Endothelial cell of umbilical vein (primary cell): ENCODE results near the gene PLA2G2E. TPM values are rescaled to one million over a fixed set of nuclear protein-coding genes. Genes with fewer than 3 reads are reported as not detected.

Experiments used
- BruUV-seq: library from RNA; stranded (reverse); fragments of 400-500 nt; replicated peaks from 2 replicates; lab custom pipeline; 2021; lab: Mats Ljungman, UMichigan
- CTCF ChIA-PET: fragments of 300-600, 350-600 bp; sonication (Branson Sonifier 250); formaldehyde crosslinking; loops from one replicate; lab custom pipeline; 2021; ENCODE audit warnings: antibody characterized with exemption, inconsistent platforms; lab: Charles Lee
- POLR2A ChIA-PET: fragments of 300-600, 350-600 bp; sonication (Branson Sonifier 250); formaldehyde crosslinking; loops from one replicate; lab custom pipeline; 2021; ENCODE audit warnings: antibody characterized with exemption, inconsistent platforms; lab: Charles Lee
- DNase-seq: peaks from one replicate; pipeline ENCODE4 v3.0.0-alpha.2; 2011; ENCODE audit warnings: low read depth, low spot score
- FAIRE-seq: peaks from 2 replicates; lab custom pipeline; 2011; peaks lifted over from hg19 to GRCh38; lab: Jason Lieb, UNC
- H2AFZ ChIP-seq: 2 replicates; pipeline ENCODE4 v1.6.0; 2012; ENCODE audit warnings: low read depth, low read length, control low read depth, inconsistent platforms
- H3K27ac ChIP-seq: 2 replicates; pipeline ENCODE4 v1.5.1; 2011; ENCODE audit warnings: low read depth, mild to moderate bottlenecking, control low read depth, low read length, moderate library complexity; ENCODE audit not compliant: insufficient read depth
- H3K27me3 ChIP-seq, 2 experiments: 2 replicates each; pipeline versions ENCODE4 v1.6.0 to v1.6.1; 2011; ENCODE audit warnings: low read length in 2 of 2, mixed read lengths in 1 of 2; ENCODE audit not compliant: control insufficient read depth in 2 of 2, insufficient read depth in 2 of 2
- H3K36me3 ChIP-seq, 2 experiments: 2 replicates in 1 of 2; 3 replicates in 1 of 2; pipeline ENCODE4 v1.5.1; 2011; ENCODE audit warnings: low read length in 2 of 2, mild to moderate bottlenecking in 1 of 2, moderate library complexity in 1 of 2; ENCODE audit not compliant: control insufficient read depth in 2 of 2, insufficient read depth in 2 of 2; ENCODE audit errors: extremely low read depth in 1 of 2
- H3K4me1 ChIP-seq: 3 replicates; pipeline ENCODE4 v1.5.1; 2011; ENCODE audit warnings: mild to moderate bottlenecking, low read length; ENCODE audit not compliant: control insufficient read depth, insufficient read depth; ENCODE audit errors: extremely low read depth
- H3K4me2 ChIP-seq: 2 replicates; pipeline ENCODE4 v1.6.1; 2011; ENCODE audit warnings: low read length, control low read depth, mixed read lengths; ENCODE audit not compliant: insufficient read depth
- H3K4me3 ChIP-seq, 3 experiments: fragments of 200-600 bp in 1 of 3; sonication (generic), shearing (Covaris generic) in 1 of 3; replicated peaks in 1 of 3; 2 replicates each; pipeline ENCODE4 v1.5.1; 2011 to 2016; ENCODE audit warnings: control low read depth in 3 of 3, low read length in 3 of 3, mild to moderate bottlenecking in 2 of 3, inconsistent platforms in 1 of 3, low read depth in 1 of 3, moderate library complexity in 1 of 3; ENCODE audit not compliant: insufficient read depth in 1 of 3
- H3K79me2 ChIP-seq: 2 replicates; pipeline ENCODE4 v1.6.0; 2012; ENCODE audit warnings: low read length, inconsistent platforms; ENCODE audit not compliant: control insufficient read depth, insufficient read depth
- H3K9ac ChIP-seq: replicated peaks from 2 replicates; pipeline ENCODE3; 2011; ENCODE audit warnings: low read length, control low read depth; ENCODE audit not compliant: insufficient read depth; ENCODE audit errors: extremely low read depth
- H3K9me1 ChIP-seq: replicated peaks from 3 replicates; pipeline ENCODE4 v1.6.0; 2011; ENCODE audit warnings: mild to moderate bottlenecking, low read length; ENCODE audit not compliant: control insufficient read depth, insufficient read depth; ENCODE audit errors: extremely low read depth
- H3K9me3 ChIP-seq: replicated peaks from 2 replicates; pipeline ENCODE4 v1.5.1; 2012; ENCODE audit warnings: low read length, inconsistent platforms; ENCODE audit not compliant: control insufficient read depth, insufficient read depth
- H4K20me1 ChIP-seq: replicated peaks from 2 replicates; pipeline ENCODE3; 2011; ENCODE audit warnings: mild to moderate bottlenecking, low read length; ENCODE audit not compliant: control insufficient read depth, insufficient read depth; ENCODE audit errors: extremely low read depth
- CTCF ChIP-seq, 2 donors: IDR thresholded peaks; 1 replicate in 1 of 2; 2 replicates in 1 of 2; pipeline ENCODE4 v1.5.1; 2011; ENCODE audit warnings: low read length in 2 of 2, mild to moderate bottlenecking in 2 of 2, moderate library complexity in 2 of 2, control low read depth in 1 of 2, inconsistent platforms in 1 of 2, low read depth in 1 of 2; ENCODE audit not compliant: insufficient read depth in 1 of 2; ENCODE audit errors: extremely low read depth in 1 of 2
- EZH2 ChIP-seq: IDR thresholded peaks from 2 replicates; pipeline ENCODE4 v1.6.1; 2012; ENCODE audit warnings: borderline replicate concordance, low read depth, mild to moderate bottlenecking, moderate library complexity, low read length, inconsistent platforms; ENCODE audit not compliant: severe bottlenecking
- FOS ChIP-seq: IDR thresholded peaks from 2 replicates; pipeline ENCODE4 v1.6.1; 2011; ENCODE audit warnings: mild to moderate bottlenecking, low read length, moderate library complexity, borderline replicate concordance; ENCODE audit not compliant: insufficient read depth
- GATA2 ChIP-seq: IDR thresholded peaks from 2 replicates; pipeline ENCODE4 v1.7.0; 2011; ENCODE audit warnings: low read depth, mild to moderate bottlenecking, moderate library complexity, mixed read lengths, low read length; ENCODE audit not compliant: insufficient read length, insufficient read depth
- JUN ChIP-seq: IDR thresholded peaks from 2 replicates; pipeline ENCODE4 v1.6.1; 2011; ENCODE audit warnings: borderline replicate concordance, low read depth; ENCODE audit not compliant: insufficient read length, insufficient read depth
- MAX ChIP-seq: IDR thresholded peaks from 2 replicates; pipeline ENCODE4 v1.6.1; 2011; ENCODE audit not compliant: insufficient read depth, insufficient read length
- MYC ChIP-seq: IDR thresholded peaks from one replicate; pipeline ENCODE4 v1.6.1; 2011; ENCODE audit warnings: mild to moderate bottlenecking, low read depth, low read length
- dilution Hi-C: fragments of 300-500 bp; cut with MboI; formaldehyde crosslinking; loops from one replicate; pipeline ENCODE4 v1.15.0; 2019; ENCODE audit warnings: low sequenced_read_pairs; ENCODE audit not compliant: extremely low pct_ligation_motif_present
- intact Hi-C: fragments of 100-400 bp; cut with micrococcal nuclease; formaldehyde crosslinking; loops from one replicate; pipeline ENCODE4 v1.10.0; 2022
- polyA plus RNA-seq, 4 experiments: library from polyadenylated mRNA; depleted of rRNA in 3 of 4; stranded (reverse) in 3 of 4; unstranded in 1 of 4; fragments of >200 nt; gene quantifications; 2 replicates each; pipeline versions ENCODE4 v1.2.1 to v1.2.3, GENCODE V29; 2011 to 2012; ENCODE audit warnings: missing spikeins in 1 of 4
- total RNA-seq: library from RNA; stranded (reverse); gene quantifications from 2 replicates; pipeline ENCODE4 v1.2.3, GENCODE V29; 2021

Gene PLA2G2E
- total and polyA plus RNA-seq, 2 donors (not counting 3 experiments of a cell fraction or from before 2014, with no cell fraction given) = not detected

GRCh38 chr1:19926296-19927129 lies 3.1 kb upstream of the PLA2G2E start:
- BruUV-seq = no TSS peak
- FAIRE-seq (peak; percentile 8), DNase-seq (peak; percentile 70)
- no peak overlapping the region for H3K27ac ChIP-seq
- H3K9me1 ChIP-seq = no peaks in the 10 kb centered on the region
- no peak overlapping the region for H2AFZ ChIP-seq
- H4K20me1 ChIP-seq = no peaks in the 10 kb centered on the region
- H3K9ac ChIP-seq = no peak overlapping the region
- CTCF ChIA-PET = interaction anchor here (1.4 kb wide), 2 partner anchors 9 to 269 kb away, joined by 4 to 5 read pairs; no protein-coding TSS in a partner anchor
- POLR2A ChIA-PET = no interaction called here
- H3K4me2 ChIP-seq = no peak overlapping the region
- intact Hi-C loops (no loop called here), dilution Hi-C loops (no loop called here)
- H3K4me3 ChIP-seq = no peak overlapping the region
- H3K9me3 ChIP-seq = peaks cover 3% of the 10 kb centered on the region
- H3K36me3 ChIP-seq = no peaks in the 10 kb centered on the region
- TF ChIP-seq MYC = no peak
- TF ChIP-seq MAX = no peak
- TF ChIP-seq CTCF (IDR thresholded peaks at IDR 0.05; ENCODE audit: extremely low read depth in 1 of 2, insufficient read depth in 1 of 2, low read depth in 1 of 2, low read length in 2 of 2) = no peak
- TF ChIP-seq JUN = peak; percentile 56
- TF ChIP-seq GATA2 = no peak
- peak; percentile 55 for TF ChIP-seq FOS
- TF ChIP-seq EZH2 = no peak
- H3K27me3 ChIP-seq = no peaks in the 10 kb centered on the region
- H3K4me1 ChIP-seq = no peaks in the 10 kb centered on the region
- H3K79me2 ChIP-seq = no peaks in the 10 kb centered on the region
